Right atrium auricular region (tissue), 2 donors: ENCODE data around the gene C1orf74. TPM values are rescaled to one million over a fixed set of nuclear protein-coding genes. Genes with fewer than 3 reads are reported as not detected.

ENCODE experiments used
- DNase-seq: peaks from one replicate; pipeline ENCODE4 v3.0.0-alpha.2; 2019; ENCODE audit warnings: low spot score
- H3K27ac ChIP-seq, 2 donors: fragments of 200-600 bp; sonication (generic); 1 replicate in 1 of 2; 2 replicates in 1 of 2; pipeline ENCODE4 v1.5.1; 2016 to 2019
- H3K27me3 ChIP-seq, 2 donors: fragments of 200-600 bp; sonication (generic); one replicate each; pipeline versions ENCODE4 v1.5.1 to v1.6.0; 2017 to 2019
- H3K36me3 ChIP-seq: fragments of 200-600 bp; sonication (generic); one replicate; pipeline ENCODE4 v1.5.1; 2016
- H3K4me1 ChIP-seq, 2 donors: fragments of 200-600 bp; sonication (generic); one replicate each; pipeline versions ENCODE4 v1.5.1 to v1.6.0; 2017 to 2019
- H3K4me3 ChIP-seq, 2 donors: fragments of 200-600 bp; sonication (generic); 1 replicate in 1 of 2; 2 replicates in 1 of 2; pipeline ENCODE4 v1.5.1; 2017 to 2019; ENCODE audit warnings: mild to moderate bottlenecking in 1 of 2, moderate library complexity in 1 of 2
- H3K9me3 ChIP-seq, 2 donors: fragments of 200-600 bp; sonication (generic); one replicate each; pipeline ENCODE4 v1.5.1; 2019
- CTCF ChIP-seq, 2 donors: fragments of 200-600 bp; sonication (generic); IDR thresholded peaks; one replicate each; pipeline ENCODE4 v1.5.1; 2019; ENCODE audit warnings: antibody characterized with exemption in 2 of 2
- total RNA-seq, 2 donors: library from RNA; depleted of rRNA; stranded (reverse); fragments of >200 nt; gene quantifications; one replicate each; pipeline ENCODE4 v1.1.0, GENCODE V29; 2016

Gene C1orf74
- total RNA-seq, 2 donors from 2014 or later, result 1.6 to 1.7 TPM

- H3K36me3 ChIP-seq, result no peaks in the 10 kb centered on the region
- H3K4me3 ChIP-seq, result no peak overlapping the region
- H3K9me3 ChIP-seq, result no peaks in the 10 kb centered on the region
- TF ChIP-seq CTCF (IDR thresholded peaks at IDR 0.05), result no peak
- H3K27me3 ChIP-seq, result no peaks in the 10 kb centered on the region
- peak overlapping the region; percentile 7 to 46 for H3K27ac ChIP-seq
- H3K4me1 ChIP-seq, result peaks cover 0 to 18% of the 10 kb centered on the region in 2 donors
- no peak for DNase-seq
These were observed 37.8 kb downstream of the C1orf74 start for GRCh38 chr1:209746451-209747165.

GRCh38 chr1:209743145-209743482, 41.2 kb downstream of the C1orf74 start:
- Histone ChIP-seq H3K36me3 (no peaks in the 10 kb centered on the region), H3K4me3 (no peak overlapping the region), H3K9me3 (no peaks in the 10 kb centered on the region), H3K4me1 (peaks cover 0 to 25% of the 10 kb centered on the region in 2 donors), H3K27me3 (no peaks in the 10 kb centered on the region), H3K27ac (peak overlapping the region; percentile 79 to 88)
- DNase-seq, result peak; percentile 63
- no peak for TF ChIP-seq CTCF (IDR thresholded peaks at IDR 0.05)

GRCh38 chr1:209742409-209743144, 41.8 kb downstream of the C1orf74 start:
- H3K4me1 ChIP-seq, result peaks cover 0 to 21% of the 10 kb centered on the region in 2 donors
- H3K27me3 ChIP-seq, result no peaks in the 10 kb centered on the region
- H3K27ac ChIP-seq, result peak overlapping the region; percentile 79 to 88
- no peak overlapping the region for H3K4me3 ChIP-seq
- DNase-seq, result no peak
- TF ChIP-seq CTCF (IDR thresholded peaks at IDR 0.05), result no peak
- H3K9me3 ChIP-seq, result no peaks in the 10 kb centered on the region
- H3K36me3 ChIP-seq, result no peaks in the 10 kb centered on the region

GRCh38 chr1:209741889-209742288, 42.5 kb downstream of the C1orf74 start:
- TF ChIP-seq CTCF (IDR thresholded peaks at IDR 0.05), result no peak
- H3K27me3 ChIP-seq, result no peaks in the 10 kb centered on the region
- no peaks in the 10 kb centered on the region for H3K9me3 ChIP-seq
- peaks cover 0 to 21% of the 10 kb centered on the region in 2 donors for H3K4me1 ChIP-seq
- peak overlapping the region; percentile 79 to 88 for H3K27ac ChIP-seq
- H3K4me3 ChIP-seq, result no peak overlapping the region
- no peak for DNase-seq
- H3K36me3 ChIP-seq, result no peaks in the 10 kb centered on the region

- Histone ChIP-seq H3K36me3 (no peaks in the 10 kb centered on the region), H3K27ac (peak overlapping the region; percentile 79 to 88), H3K9me3 (no peaks in the 10 kb centered on the region), H3K4me3 (no peak overlapping the region), H3K4me1 (peaks cover 0 to 21% of the 10 kb centered on the region in 2 donors), H3K27me3 (no peaks in the 10 kb centered on the region)
- no peak for TF ChIP-seq CTCF (IDR thresholded peaks at IDR 0.05)
- no peak for DNase-seq
These were observed 43.2 kb downstream of the C1orf74 start for GRCh38 chr1:209741193-209741592.
